Central memory CD4-positive, alpha-beta T cell (primary cell): ENCODE measurements around the gene THPO.

Experiments used
- DNase-seq: peaks from one replicate; pipeline ENCODE4 v3.0.0; 2022

Gene THPO

DNA sequence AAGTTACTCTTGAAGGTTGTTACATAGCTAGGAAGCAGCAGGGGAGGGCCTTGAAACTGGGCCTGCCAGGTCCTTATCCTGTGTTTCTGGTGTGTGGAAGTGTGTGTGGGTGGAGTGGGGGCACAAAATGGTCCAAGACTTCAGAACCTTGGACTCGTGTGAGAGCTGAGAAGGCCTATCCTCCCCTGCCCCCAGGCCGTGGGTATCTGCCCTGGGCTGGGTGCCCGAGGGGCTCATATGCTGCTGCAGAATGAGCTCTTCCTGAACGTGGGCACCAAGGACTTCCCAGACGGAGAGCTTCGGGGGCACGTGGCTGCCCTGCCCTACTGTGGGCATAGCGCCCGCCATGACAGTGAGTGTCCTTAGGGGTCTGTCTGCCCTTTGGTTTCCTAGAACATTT is 6.3 kb upstream of the THPO start:
- no peak for DNase-seq

DNA sequence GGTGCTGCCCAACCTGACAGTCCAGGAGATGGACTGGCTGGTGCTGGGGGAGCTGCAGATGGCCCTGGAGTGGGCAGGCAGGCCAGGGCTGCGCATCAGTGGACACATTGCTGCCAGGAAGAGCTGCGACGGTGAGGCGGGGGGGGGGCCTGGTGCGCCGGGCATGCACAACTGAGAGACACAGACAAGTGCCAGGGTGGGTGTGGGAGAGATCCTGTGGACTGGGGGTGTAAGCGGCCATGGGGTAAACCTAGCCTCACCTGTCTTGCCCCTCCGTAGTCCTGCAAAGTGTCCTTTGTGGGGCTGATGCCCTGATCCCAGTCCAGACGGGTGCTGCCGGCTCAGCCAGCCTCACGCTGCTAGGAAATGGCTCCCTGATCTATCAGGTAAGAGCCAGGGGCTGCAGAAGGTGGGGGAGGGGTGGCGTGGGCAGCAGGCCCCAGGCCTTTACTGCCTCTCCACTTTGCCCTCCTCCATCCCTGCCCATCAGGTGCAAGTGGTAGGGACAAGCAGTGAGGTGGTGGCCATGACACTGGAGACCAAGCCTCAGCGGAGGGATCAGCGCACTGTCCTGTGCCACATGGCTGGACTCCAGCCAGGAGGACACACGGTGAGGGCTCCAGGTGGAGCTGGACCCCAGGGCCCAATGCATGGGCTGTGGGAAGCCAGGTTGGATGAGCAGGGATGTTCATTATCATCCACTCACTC is 5.2 kb upstream of the THPO start:
- no peak for DNase-seq

DNA sequence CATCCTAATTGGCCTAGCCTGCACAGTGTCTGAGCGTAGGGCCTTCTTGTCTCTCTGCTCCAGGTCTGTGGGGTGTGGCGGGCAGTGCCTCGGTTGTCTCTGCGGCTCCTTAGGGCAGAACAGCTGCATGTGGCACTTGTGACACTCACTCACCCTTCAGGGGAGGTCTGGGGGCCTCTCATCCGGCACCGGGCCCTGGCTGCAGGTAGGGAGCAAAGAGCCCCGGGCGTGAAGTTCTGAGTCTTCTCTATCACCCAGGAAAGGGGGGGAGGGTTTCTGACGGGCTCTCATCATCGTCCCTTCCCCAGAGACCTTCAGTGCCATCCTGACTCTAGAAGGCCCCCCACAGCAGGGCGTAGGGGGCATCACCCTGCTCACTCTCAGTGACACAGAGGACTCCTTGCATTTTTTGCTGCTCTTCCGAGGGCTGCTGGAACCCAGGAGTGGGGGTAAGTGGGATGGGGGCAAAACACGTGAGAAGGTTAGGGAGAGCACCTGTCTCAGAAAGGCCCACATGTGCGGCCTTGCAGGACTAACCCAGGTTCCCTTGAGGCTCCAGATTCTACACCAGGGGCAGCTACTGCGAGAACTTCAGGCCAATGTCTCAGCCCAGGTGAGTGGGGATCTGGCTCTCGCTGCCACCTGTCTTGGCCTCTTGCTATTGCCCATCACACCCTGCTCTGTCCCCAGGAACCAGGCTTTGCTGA is 4.5 kb upstream of the THPO start:
- DNase-seq: no peak

DNA sequence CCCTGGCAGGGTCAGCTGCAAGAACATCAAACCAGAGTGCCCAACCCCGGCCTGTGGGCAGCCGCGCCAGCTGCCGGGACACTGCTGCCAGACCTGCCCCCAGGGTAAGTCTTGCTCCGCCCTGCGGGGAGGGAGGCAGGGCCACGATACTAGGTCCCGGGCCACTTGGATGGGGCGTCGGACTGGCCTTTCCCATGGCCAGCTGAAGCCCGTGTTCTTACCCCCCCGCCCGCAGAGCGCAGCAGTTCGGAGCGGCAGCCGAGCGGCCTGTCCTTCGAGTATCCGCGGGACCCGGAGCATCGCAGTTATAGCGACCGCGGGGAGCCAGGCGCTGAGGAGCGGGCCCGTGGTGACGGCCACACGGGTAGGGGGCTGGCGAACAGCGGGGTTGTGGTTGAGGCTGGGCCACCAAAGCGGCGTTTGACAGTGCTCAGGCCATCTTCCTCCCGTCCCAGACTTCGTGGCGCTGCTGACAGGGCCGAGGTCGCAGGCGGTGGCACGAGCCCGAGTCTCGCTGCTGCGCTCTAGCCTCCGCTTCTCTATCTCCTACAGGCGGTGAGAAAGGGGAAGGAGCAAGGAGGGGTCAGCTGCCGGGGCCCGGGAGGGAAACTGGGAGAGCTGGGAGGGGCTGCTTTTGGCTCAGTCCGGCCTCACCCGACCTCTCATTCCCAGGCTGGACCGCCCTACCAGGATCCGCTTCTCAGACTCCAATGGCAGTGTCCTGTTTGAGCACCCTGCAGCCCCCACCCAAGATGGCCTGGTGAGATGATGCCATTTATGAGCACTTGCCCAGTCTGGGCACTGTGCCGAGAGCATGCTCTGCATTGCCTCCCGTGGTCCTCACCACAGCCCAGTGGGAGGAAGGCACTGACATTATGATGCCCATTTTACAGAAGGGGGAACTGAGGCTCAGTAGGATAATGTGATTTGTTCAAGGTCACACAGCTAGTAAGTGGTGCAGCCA is 3.5 kb upstream of the THPO start:
- DNase-seq: no peak

- no peak for DNase-seq
These were observed 2.7 kb upstream of the THPO start for GRCh38 chr3:184380627-184381260.

DNA sequence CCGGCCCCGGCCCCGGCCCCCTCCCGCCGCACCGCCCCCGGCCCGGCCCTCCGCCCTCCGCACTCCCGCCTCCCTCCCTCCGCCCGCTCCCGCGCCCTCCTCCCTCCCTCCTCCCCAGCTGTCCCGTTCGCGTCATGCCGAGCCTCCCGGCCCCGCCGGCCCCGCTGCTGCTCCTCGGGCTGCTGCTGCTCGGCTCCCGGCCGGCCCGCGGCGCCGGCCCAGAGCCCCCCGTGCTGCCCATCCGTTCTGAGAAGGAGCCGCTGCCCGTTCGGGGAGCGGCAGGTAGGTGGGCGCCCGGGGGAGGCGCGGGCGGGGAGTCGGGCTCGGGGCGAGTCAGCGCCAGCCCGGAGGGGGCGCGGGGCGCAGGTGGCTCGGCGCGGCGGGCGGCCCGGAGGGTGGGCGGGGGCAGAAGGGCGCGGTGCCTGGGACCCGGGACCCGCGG is 2.2 kb upstream of the THPO start:
- no peak for DNase-seq

- DNase-seq: no peak
These were observed 1.6 kb upstream of the THPO start, which contains the start of gene CHRD for GRCh38 chr3:184379358-184380184. TSS of gene CHRD (plus strand) at chr3:184380054. CDS start at chr3:184380319, 265 bp downstream.

GRCh38 chr3:184378651-184379357 is 797 bp upstream of the THPO start:
- DNase-seq: no peak

GRCh38 chr3:184377374-184377773 is 633 bp downstream of the THPO start:
- no peak for DNase-seq

- no peak for DNase-seq
These were observed 2.1 kb downstream of the THPO start for GRCh38 chr3:184375747-184376461.

GRCh38 chr3:184373422-184373821 is 4.6 kb downstream of the THPO start:
- DNase-seq: no peak

DNA sequence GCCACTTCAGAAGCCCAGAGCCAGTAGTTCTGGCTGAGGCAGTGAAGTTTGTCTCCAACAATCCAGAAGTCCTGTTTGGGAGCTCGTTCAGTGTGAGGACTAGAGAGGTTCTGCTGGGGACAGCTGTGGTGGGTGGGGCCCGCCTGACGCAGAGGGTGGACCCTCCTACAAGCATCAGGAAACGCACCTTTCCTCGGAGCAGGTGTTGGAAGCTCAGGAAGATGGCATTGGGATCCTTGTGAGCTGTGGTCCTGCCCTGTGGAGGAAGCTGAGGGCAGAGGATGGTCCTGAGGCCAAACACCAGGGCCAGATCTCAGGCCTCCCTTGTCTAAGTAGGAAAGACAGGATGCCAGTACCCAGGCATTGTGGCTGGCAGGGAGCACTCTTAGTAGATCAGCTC is 5.1 kb downstream of the THPO start:
- DNase-seq: no peak

DNA sequence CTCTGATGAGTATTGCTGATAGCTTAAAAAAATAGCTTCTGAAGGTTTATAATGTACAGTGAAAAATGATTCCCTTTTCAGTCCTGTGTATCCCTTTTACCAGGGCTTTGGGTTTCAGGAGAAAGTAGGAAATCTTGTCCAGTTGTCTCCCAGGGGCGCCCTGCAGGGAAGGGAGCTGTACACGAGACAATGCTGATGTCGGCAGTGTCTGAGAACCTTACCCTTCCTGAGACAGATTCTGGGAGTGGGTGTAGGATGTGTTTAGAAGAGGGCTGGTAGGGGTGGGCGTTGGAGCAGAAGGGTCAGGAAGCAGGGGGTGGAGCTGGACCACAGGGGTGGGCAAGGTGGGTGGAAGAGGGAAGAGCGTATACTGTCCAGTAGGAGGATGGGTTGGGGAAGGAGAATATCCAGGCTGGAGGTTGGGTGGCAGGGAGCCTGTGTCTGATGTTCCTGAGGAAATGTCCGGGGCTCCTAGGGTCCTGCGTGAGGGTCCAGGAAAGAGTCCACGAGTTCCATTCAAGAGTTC is 5.6 kb downstream of the THPO start:
- DNase-seq: no peak

DNA sequence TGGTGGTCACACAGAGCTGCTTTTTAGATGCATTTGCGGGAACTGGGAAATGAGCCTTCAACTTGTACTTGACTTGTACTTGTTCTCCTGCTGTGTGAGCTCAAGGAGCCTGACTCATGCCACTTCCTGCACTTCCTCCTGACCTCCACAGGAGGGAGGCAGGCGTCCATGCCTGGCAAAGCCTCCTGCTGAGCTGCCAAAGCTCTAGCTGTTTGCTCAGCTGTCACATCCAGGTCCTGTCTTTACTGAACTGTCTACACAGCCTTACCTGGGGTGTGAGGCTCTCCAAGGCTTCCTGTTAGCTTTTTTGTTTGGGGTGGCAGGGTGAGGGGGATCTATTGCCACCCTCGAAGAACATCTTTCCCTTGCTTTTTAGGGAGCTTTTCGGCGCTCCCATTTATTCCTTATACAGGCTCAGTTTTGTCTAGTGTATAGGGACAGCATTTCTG is 6.4 kb downstream of the THPO start:
- DNase-seq: peak; percentile 50

DNA sequence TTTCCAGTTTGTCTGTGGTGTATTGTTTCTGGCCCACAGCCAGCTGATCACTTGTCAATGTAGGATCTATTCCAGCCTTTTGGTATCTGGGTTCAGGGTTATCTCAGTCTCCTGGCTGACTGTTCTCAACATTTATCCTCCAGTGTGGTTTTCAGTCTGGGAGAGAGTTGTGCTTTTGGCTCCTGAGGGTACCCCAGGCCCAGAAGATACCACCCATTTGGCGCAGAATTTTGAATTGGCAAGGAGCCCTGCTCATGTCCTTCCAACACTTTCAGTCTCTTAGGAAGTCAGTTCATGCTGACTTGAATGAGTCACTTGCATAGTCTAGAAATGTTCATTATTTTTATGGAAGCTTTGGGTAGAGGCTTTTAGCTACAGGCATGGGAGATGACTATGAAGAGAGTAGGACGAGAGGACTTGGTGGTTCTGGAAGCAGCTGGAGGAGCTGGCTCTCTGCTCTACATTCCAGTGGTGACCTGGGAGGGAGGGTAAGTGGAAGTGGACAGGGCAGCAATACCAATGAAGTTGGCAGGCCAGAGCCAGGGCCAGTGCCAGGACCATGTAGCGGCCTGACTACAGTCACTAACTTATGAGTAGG is 9.3 kb downstream of the THPO start:
- no peak for DNase-seq

DNA sequence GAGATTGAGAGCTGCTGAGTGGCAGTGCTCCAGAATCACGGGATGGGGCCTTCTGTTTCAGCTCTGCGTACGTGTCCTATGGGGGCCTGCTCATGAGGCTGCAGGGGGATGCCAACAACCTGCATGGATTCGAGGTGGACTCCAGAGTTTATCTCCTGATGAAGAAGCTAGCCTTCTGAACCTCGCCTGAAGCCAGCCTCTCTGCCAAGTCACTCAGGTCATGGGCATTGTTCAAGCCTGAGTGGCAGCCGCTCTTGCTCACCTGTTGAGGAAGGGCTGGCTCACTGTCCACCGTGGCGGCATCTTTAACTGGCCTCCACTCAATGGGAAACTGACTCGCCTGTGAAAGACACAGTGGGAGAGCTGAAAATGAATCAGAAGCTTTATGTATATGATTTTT is 9.9 kb downstream of the THPO start:
- DNase-seq: no peak

DNA sequence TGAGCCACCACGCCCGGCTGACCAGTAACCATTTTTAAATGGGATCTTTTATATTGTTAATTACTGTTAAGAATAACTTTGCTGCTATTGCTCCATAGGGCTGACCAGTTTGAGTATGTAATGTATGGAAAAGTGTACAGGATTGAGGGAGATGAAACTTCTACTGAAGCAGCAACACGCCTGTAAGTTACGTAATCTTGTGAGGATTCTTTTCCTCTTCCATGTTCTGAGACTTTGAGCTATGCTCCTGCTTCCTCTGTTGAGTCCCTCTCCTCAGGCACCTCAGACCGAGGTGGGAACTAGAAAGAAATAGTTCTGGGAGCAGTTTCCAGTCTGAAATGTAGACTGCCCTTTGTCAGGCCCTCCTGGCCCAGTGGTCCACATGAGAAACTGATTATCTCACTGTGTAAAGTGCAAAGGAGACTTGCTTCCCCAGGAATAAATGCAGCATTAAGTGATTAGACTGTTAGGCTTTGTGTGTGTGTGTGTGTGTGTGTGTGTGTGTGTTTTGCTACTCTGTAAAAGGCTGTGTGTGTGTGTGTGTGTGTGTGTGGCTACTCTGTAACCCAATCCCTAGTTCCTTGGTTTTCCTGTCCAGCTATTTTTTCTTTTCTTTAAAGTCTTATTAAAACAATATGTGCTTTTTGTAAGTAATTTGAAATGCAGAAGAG is 11.3 kb downstream of the THPO start:
- no peak for DNase-seq

GRCh38 chr3:184362668-184363546 is 15.1 kb downstream of the THPO start:
- DNase-seq: peak; percentile 92
